Spinal cord (tissue), 10 donors: ENCODE data around the gene SH3TC2. TPM values are rescaled to one million over a fixed set of nuclear protein-coding genes. Genes with fewer than 3 reads are reported as not detected.

Experiments
- DNase-seq, 6 donors: peaks; one replicate each; pipeline versions ENCODE4 v3.0.0 to v3.0.0-alpha.2; 2013 to 2015; ENCODE audit warnings: low spot score in 6 of 6, low read depth in 4 of 6
- H3K27ac ChIP-seq: one replicate; pipeline ENCODE4 v1.5.1; 2013; ENCODE audit warnings: low read depth, low read length, control low read depth
- H3K27me3 ChIP-seq: one replicate; pipeline ENCODE4 v1.6.1; 2013; ENCODE audit warnings: low read length; ENCODE audit not compliant: control insufficient read depth, insufficient read depth
- H3K36me3 ChIP-seq: one replicate; pipeline ENCODE4 v1.6.1; 2013; ENCODE audit warnings: low read length; ENCODE audit not compliant: control insufficient read depth, insufficient read depth
- H3K4me1 ChIP-seq: one replicate; pipeline ENCODE4 v1.6.1; 2013; ENCODE audit warnings: low read length; ENCODE audit not compliant: control insufficient read depth, insufficient read depth
- H3K4me3 ChIP-seq: one replicate; pipeline ENCODE4 v1.5.1; 2013; ENCODE audit warnings: low read depth, low read length, control low read depth
- H3K9me3 ChIP-seq: one replicate; pipeline ENCODE4 v1.6.1; 2013; ENCODE audit warnings: low read length; ENCODE audit not compliant: control insufficient read depth, insufficient read depth
- WGBS: methylation state at CpG from one replicate; pipeline ENCODE4 v1.1.5; 2013; ENCODE audit warnings: missing lambda C conversion rate; ENCODE audit not compliant: insufficient coverage; 5-methylcytosine and 5-hydroxymethylcytosine counted together
- polyA plus RNA-seq, 2 donors: library from polyadenylated mRNA; unstranded; fragments of 120-200 nt; gene quantifications; one replicate each; pipeline ENCODE4 v1.2.1, GENCODE V29; 2013; ENCODE audit not compliant: insufficient read length in 2 of 2
- total RNA-seq, 2 donors: library from RNA; depleted of rRNA in 1 of 2; stranded (reverse); fragments of 120-200 nt in 1 of 2; fragments of >200 nt in 1 of 2; gene quantifications; one replicate each; pipeline versions ENCODE4 v1.2.3 to v1.2.4, GENCODE V29; 2013 to 2014
- donor health status: healthy.

The SH3TC2 gene
- total and polyA plus RNA-seq, 4 donors: 4.0 to 43.7 (median 10.9) TPM

- Histone ChIP-seq H3K4me3 (no peak overlapping the region), H3K36me3 (no peaks in the 10 kb centered on the region), H3K9me3 (no peaks in the 10 kb centered on the region), H3K27ac (no peak overlapping the region), H3K4me1 (no peaks in the 10 kb centered on the region), H3K27me3 (no peaks in the 10 kb centered on the region)
- no peak for DNase-seq
- whole genome bisulfite sequencing: 100% methylated on average over 1 of the region's 3 CpGs
Measured at GRCh38 chr5:149037817-149038216, 25.0 kb downstream of the SH3TC2 start.

- Histone ChIP-seq H3K4me3 (no peak overlapping the region), H3K9me3 (no peaks in the 10 kb centered on the region), H3K27me3 (no peaks in the 10 kb centered on the region), H3K36me3 (no peaks in the 10 kb centered on the region), H3K4me1 (no peaks in the 10 kb centered on the region), H3K27ac (no peak overlapping the region)
- DNase-seq: no peak
- WGBS: 86% methylated on average over 2 of the region's 2 CpGs
Measured at GRCh38 chr5:149036970-149037369, 25.9 kb downstream of the SH3TC2 start.

GRCh38 chr5:149036168-149036567 is 26.7 kb downstream of the SH3TC2 start:
- 94% methylated on average over 3 of the region's 3 CpGs for WGBS
- H3K27ac ChIP-seq: no peak overlapping the region
- DNase-seq: no peak
- no peaks in the 10 kb centered on the region for H3K4me1 ChIP-seq
- no peak overlapping the region for H3K4me3 ChIP-seq
- no peaks in the 10 kb centered on the region for H3K36me3 ChIP-seq
- no peaks in the 10 kb centered on the region for H3K9me3 ChIP-seq
- no peaks in the 10 kb centered on the region for H3K27me3 ChIP-seq

- peak; percentile 49 to 94 (median 71) for DNase-seq
- H3K4me3 ChIP-seq: no peak overlapping the region
- no peak overlapping the region for H3K27ac ChIP-seq
- WGBS: 25% methylated on average over 4 of the region's 8 CpGs
- no peaks in the 10 kb centered on the region for H3K4me1 ChIP-seq
- H3K27me3 ChIP-seq: no peaks in the 10 kb centered on the region
- H3K9me3 ChIP-seq: no peaks in the 10 kb centered on the region
- H3K36me3 ChIP-seq: no peaks in the 10 kb centered on the region
Measured at GRCh38 chr5:149035372-149035790, 27.5 kb downstream of the SH3TC2 start.

- no peak for DNase-seq
- Histone ChIP-seq H3K27ac (no peak overlapping the region), H3K4me1 (no peaks in the 10 kb centered on the region), H3K36me3 (peaks cover 6% of the 10 kb centered on the region), H3K9me3 (no peaks in the 10 kb centered on the region), H3K4me3 (no peak overlapping the region), H3K27me3 (no peaks in the 10 kb centered on the region)
- WGBS: 57% methylated on average over 1 of the region's 3 CpGs
Measured at GRCh38 chr5:149030838-149031397, 31.9 kb downstream of the SH3TC2 start.

- no peak overlapping the region for H3K27ac ChIP-seq
- WGBS: 100% methylated on average over 2 of the region's 3 CpGs
Measured at GRCh38 chr5:149030392-149030791, 32.5 kb downstream of the SH3TC2 start.

GRCh38 chr5:149028984-149029383 is 33.9 kb downstream of the SH3TC2 start:
- no peaks in the 10 kb centered on the region for H3K9me3 ChIP-seq
- no peak overlapping the region for H3K27ac ChIP-seq
- peaks cover 6% of the 10 kb centered on the region for H3K36me3 ChIP-seq
- WGBS: 89% methylated on average over 5 of the region's 5 CpGs
- no peaks in the 10 kb centered on the region for H3K4me1 ChIP-seq
- H3K27me3 ChIP-seq: no peaks in the 10 kb centered on the region
- DNase-seq: no peak
- no peak overlapping the region for H3K4me3 ChIP-seq

More at GRCh38 chr5:149030392-149030791, 32.5 kb downstream of the SH3TC2 start:
- Histone ChIP-seq H3K4me1 (no peaks in the 10 kb centered on the region), H3K36me3 (peaks cover 6% of the 10 kb centered on the region), H3K9me3 (no peaks in the 10 kb centered on the region), H3K4me3 (no peak overlapping the region), H3K27me3 (no peaks in the 10 kb centered on the region)
- no peak for DNase-seq

- no peak overlapping the region for H3K4me3 ChIP-seq
- no peak for DNase-seq
- no peaks in the 10 kb centered on the region for H3K4me1 ChIP-seq
- 86% methylated on average over 6 of the region's 6 CpGs for WGBS
- peaks cover 6% of the 10 kb centered on the region for H3K36me3 ChIP-seq
- H3K27me3 ChIP-seq: no peaks in the 10 kb centered on the region
- no peak overlapping the region for H3K27ac ChIP-seq
- H3K9me3 ChIP-seq: no peaks in the 10 kb centered on the region
Measured at GRCh38 chr5:149028161-149028560, 34.7 kb downstream of the SH3TC2 start.

- Histone ChIP-seq H3K27me3 (no peaks in the 10 kb centered on the region), H3K36me3 (peaks cover 6% of the 10 kb centered on the region), H3K4me3 (no peak overlapping the region), H3K9me3 (no peaks in the 10 kb centered on the region), H3K4me1 (no peaks in the 10 kb centered on the region), H3K27ac (no peak overlapping the region)
- DNase-seq: no peak
- 96% methylated on average over 12 of the region's 12 CpGs for WGBS
Measured at GRCh38 chr5:149027636-149028035, 35.2 kb downstream of the SH3TC2 start.

GRCh38 chr5:149024943-149025342 is 37.9 kb downstream of the SH3TC2 start:
- Histone ChIP-seq H3K27ac (no peak overlapping the region), H3K4me3 (no peak overlapping the region), H3K9me3 (no peaks in the 10 kb centered on the region), H3K27me3 (no peaks in the 10 kb centered on the region), H3K36me3 (peaks cover 6% of the 10 kb centered on the region), H3K4me1 (no peaks in the 10 kb centered on the region)
- peak in 1 of 6 donors; percentile 57 for DNase-seq
